Mucosa of descending colon (tissue), 3 donors: ENCODE measurements around the gene MEI1. TPM values are rescaled to one million over a fixed set of nuclear protein-coding genes. Genes with fewer than 3 reads are reported as not detected.
"Not testable (repeated sequence)": the region's sequence is repeated elsewhere in the genome, so short reads cannot be mapped to it uniquely, and the experiment has no call there.

Experiments used
- ATAC-seq: fragments of 200-7000 bp; cut with Tn5 transposase; one replicate; pipeline ENCODE4 v1.9.1; 2020; ENCODE audit warnings: mild to moderate bottlenecking, moderate library complexity
- DNase-seq, 3 donors: peaks; one replicate each; pipeline ENCODE4 v3.0.0-alpha.2; 2020
- H3K36me3 ChIP-seq: fragments of 200-600 bp; one replicate; pipeline ENCODE4 v1.8.0; 2021; ENCODE audit warnings: low read depth, mild to moderate bottlenecking
- H3K4me1 ChIP-seq: fragments of 200-600 bp; one replicate; pipeline ENCODE4 v1.8.0; 2021; ENCODE audit warnings: low read depth, mild to moderate bottlenecking
- H3K4me3 ChIP-seq: fragments of 200-600 bp; one replicate; pipeline ENCODE4 v1.8.0; 2021; ENCODE audit warnings: mild to moderate bottlenecking
- H3K9me3 ChIP-seq: fragments of 200-600 bp; one replicate; pipeline ENCODE4 v1.8.0; 2021; ENCODE audit warnings: mild to moderate bottlenecking
- intact Hi-C, 2 donors: fragments of 100-400 bp; cut with DNase I in 1 of 2; cut with micrococcal nuclease in 1 of 2; formaldehyde crosslinking; loops; one replicate each; pipeline versions ENCODE4 v1.11.0 to v1.11.1; 2022; cut with DNase I, micrococcal nuclease
- total RNA-seq, 3 donors: library from RNA; stranded (reverse); fragmentation: NEBNext Ultra II Directional in 2 of 3; extraction: Animal tissue kit (Norgen Biotek cat#: 25700) in 2 of 3; gene quantifications; one replicate each; pipeline versions ENCODE4 v1.2.1 to v1.2.4, GENCODE V29; 2021 to 2023
- TF ChIP-seq, protein P1 (sequence below): fragments of 200-600 bp; IDR thresholded peaks from one replicate; pipeline ENCODE4 v1.8.0; 2022; ENCODE audit warnings: antibody characterized with exemption, mild to moderate bottlenecking
- donor health status: DM: no; HTN: no; CAD: no; lungs with moderate emphysema.
- donor health status: DM: no; HTN: no; CAD: no.
- donor health status: DM: no; HTN: yes; CAD: no.

The MEI1 gene
- total RNA-seq, 3 donors from 2014 or later: 1.4 to 6.4 (median 1.8) TPM

DNA sequence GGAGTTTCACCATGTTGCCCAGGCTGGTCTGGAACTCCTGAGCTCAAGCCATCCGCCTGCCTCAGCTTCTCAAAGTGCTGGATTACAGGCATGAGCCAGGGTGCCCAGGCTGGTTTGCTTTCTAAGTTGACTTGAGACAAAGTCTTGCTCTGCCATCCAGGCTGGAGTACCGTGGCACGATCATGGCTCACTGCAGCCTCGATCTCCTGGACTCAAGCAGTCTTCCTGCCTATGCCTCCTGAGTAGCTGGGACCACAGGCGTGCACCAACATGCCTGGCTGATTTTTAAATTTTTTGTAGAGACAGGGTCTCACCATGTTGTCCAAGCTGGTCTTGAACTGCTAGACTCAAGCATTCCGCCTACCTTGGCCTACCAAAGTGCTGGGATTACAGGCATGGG, 41.6 kb upstream of the MEI1 start:
- intact Hi-C loops: no loop called here
- Histone ChIP-seq H3K4me3 (no peak overlapping the region), H3K9me3 (no peaks in the 10 kb centered on the region), H3K36me3 (peaks cover 21% of the 10 kb centered on the region), H3K4me1 (no peaks in the 10 kb centered on the region)
- DNase-seq (no peak), ATAC-seq (no peak)
- TF ChIP-seq, protein P1, sequence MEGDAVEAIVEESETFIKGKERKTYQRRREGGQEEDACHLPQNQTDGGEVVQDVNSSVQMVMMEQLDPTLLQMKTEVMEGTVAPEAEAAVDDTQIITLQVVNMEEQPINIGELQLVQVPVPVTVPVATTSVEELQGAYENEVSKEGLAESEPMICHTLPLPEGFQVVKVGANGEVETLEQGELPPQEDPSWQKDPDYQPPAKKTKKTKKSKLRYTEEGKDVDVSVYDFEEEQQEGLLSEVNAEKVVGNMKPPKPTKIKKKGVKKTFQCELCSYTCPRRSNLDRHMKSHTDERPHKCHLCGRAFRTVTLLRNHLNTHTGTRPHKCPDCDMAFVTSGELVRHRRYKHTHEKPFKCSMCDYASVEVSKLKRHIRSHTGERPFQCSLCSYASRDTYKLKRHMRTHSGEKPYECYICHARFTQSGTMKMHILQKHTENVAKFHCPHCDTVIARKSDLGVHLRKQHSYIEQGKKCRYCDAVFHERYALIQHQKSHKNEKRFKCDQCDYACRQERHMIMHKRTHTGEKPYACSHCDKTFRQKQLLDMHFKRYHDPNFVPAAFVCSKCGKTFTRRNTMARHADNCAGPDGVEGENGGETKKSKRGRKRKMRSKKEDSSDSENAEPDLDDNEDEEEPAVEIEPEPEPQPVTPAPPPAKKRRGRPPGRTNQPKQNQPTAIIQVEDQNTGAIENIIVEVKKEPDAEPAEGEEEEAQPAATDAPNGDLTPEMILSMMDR: no peak

DNA sequence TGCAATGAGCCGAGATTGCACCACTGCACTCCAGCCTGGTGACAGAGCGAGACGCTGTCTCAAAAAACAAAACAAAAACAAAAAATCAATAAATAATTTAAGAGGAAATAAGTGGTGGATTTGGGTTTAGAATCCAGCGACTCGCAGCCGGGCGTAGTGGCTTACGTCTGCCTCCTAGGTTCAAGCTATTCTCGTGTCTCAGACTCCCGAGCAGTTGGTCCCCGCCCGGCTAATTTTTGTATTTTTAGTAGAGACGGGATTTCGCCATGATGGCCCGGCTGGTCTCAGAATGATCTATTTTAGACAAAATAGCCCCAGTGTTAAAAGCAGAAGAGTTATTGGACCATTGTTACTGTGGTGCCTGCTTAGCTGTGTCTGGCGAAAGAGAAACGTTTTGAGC, 40.4 kb upstream of the MEI1 start:
- Histone ChIP-seq H3K4me3 (no peak overlapping the region), H3K4me1 (no peaks in the 10 kb centered on the region)

DNA sequence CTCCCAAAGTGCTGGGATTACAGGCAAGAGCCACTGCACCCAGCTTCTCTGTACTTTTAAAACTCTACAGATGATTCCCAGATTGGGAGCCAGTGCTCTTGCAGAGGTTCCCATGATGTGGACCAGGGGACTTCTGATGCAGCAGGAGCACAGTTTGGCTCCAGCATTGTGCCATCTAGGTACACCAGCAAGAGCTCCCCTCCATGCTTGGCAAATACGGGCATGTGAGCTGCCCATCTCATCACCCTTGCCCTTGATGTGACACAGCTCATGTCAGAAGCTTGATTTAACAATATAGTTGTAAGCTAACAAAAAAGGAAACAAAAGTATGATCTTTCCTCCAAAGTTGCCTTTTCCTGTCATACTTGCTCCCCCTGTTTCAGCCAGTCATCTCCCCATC, 39.4 kb upstream of the MEI1 start:
- intact Hi-C loops: no loop called here
- ATAC-seq: no peak

More for the DNA sequence above, 40.4 kb upstream of the MEI1 start:
- no peak for DNase-seq
- no peak for ATAC-seq
- TF ChIP-seq, protein P1: no peak
- intact Hi-C loops: no loop called here
- H3K9me3 ChIP-seq: no peaks in the 10 kb centered on the region
- peaks cover 21% of the 10 kb centered on the region for H3K36me3 ChIP-seq

DNA sequence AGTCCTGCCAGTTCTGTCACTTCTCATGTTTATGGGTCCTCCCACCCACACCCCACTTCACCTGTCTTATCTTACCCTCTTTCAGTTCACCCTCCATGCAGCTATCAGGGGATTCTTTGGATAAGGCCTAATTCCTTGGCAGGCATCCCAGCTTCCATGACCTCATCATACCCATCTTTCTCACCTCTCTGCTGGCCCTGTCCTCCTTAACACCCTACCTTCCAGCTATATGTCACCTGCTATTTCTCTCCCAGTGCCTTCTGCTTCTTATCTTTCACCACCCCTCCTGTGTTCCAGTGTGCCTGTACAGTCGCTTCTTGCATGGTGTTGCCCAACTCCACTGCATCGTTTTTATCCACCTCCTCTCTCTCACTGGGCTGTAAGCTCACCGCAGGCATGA, 38.9 kb upstream of the MEI1 start:
- TF ChIP-seq, protein P1: no peak
- H3K4me1 ChIP-seq: no peaks in the 10 kb centered on the region
- peaks cover 14% of the 10 kb centered on the region for H3K36me3 ChIP-seq
- ATAC-seq (no peak), DNase-seq (no peak)
- H3K4me3 ChIP-seq: no peak overlapping the region
- no peaks in the 10 kb centered on the region for H3K9me3 ChIP-seq
- intact Hi-C loops: no loop called here

More for the DNA sequence above, 39.4 kb upstream of the MEI1 start:
- no peaks in the 10 kb centered on the region for H3K9me3 ChIP-seq
- TF ChIP-seq, protein P1: no peak
- H3K36me3 ChIP-seq: peaks cover 14% of the 10 kb centered on the region
- H3K4me3 ChIP-seq: no peak overlapping the region
- H3K4me1 ChIP-seq: no peaks in the 10 kb centered on the region
- DNase-seq: no peak

DNA sequence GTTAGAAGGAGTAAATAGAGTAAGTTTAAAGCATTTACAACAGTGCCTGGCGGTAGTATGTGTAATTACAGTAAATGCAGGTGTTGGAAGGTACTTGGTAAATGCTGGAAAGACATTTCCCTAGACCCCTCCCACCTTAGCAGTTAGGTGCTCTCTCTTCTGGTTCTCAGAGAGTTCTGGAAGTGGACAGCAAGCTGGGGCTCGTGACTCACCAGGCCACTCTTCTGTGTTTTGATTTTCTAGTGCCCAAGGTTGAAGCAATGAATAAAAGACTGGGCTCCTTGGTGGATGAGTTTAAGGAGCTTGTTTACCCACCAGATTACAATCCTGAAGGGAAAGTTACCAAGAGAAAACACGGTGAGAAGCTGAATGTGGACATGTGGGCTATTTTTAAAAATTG, 38.2 kb upstream of the MEI1 start:
- TF ChIP-seq, protein P1: no peak
- DNase-seq (no peak), ATAC-seq (no peak)
- H3K36me3 ChIP-seq: peaks cover 14% of the 10 kb centered on the region
- H3K4me3 ChIP-seq: no peak overlapping the region
- no peaks in the 10 kb centered on the region for H3K9me3 ChIP-seq
- intact Hi-C loops: no loop called here
- H3K4me1 ChIP-seq: no peaks in the 10 kb centered on the region

DNA sequence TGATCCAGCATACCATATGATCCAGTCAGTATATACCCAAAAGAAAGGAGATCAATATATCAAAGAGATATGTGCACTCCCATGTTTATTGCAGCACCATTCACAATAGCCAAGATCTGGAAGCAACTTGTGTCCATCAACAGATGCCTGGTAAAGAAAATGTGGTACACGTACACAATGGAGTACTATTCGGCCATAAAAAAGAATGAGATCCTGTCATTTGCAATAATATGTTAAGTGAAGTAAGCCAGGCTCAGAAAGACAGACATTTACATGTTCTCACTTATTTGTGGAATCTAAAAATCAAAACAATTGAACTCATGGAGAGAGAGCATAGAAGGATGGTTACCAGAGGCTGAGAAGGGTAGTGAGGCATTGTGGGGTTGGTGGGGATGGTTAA, 37.6 kb upstream of the MEI1 start:
- H3K4me1 ChIP-seq: no peaks in the 10 kb centered on the region
- TF ChIP-seq, protein P1: no peak
- H3K4me3 ChIP-seq: no peak overlapping the region
- H3K9me3 ChIP-seq: no peaks in the 10 kb centered on the region
- DNase-seq (no peak), ATAC-seq (no peak)
- intact Hi-C loops: no loop called here
- peaks cover 9% of the 10 kb centered on the region for H3K36me3 ChIP-seq

DNA sequence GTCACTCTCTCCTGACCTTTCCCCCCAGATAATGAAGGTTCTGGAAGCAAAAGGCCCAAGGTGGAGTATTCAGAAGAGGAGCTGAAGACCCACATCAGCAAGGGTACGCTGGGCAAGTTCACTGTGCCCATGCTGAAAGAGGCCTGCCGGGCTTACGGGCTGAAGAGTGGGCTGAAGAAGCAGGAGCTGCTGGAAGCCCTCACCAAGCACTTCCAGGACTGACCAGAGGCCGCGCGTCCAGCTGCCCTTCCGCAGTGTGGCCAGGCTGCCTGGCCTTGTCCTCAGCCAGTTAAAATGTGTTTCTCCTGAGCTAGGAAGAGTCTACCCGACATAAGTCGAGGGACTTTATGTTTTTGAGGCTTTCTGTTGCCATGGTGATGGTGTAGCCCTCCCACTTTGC, 35.7 kb upstream of the MEI1 start:
- DNase-seq, ATAC-seq, H3K4me3 ChIP-seq, H3K4me1 ChIP-seq, H3K9me3 ChIP-seq, intact Hi-C loops, H3K36me3 ChIP-seq: not testable (repeated sequence)
